ENCODE data around the gene ZNF318.

DNA sequence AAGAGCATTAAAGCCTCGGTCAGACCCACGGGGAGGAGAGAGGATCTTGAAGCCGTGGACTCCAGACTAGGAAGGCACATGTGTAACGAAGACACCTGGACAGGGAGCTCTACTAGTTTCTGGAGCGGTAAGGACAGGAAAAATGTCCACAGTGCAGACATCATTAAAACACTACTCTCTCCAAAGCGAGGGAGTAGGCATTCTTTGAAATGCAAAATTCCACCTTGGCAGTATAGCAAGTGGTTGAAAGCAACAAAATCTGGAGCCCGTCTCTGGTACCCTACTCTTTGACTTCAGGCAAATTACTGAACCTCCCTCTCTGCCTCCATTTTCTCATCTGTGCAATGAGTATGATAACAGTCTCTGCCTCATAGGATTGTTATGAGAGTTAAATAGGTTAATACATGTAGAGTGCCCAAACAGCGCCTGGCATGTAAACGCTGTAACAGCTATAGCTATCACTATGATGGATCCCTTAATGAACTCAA is 60.4 kb downstream of the ZNF318 start:
- TF ChIP-seq TAF1 (IDR thresholded peaks at IDR 0.05; ENCODE audit: low read depth, low read length) = no peak
- no peak for TF ChIP-seq POLR2AphosphoS5 (IDR thresholded peaks at IDR 0.05; ENCODE audit: low read depth, low read length)
- TF ChIP-seq POLR2A (IDR thresholded peaks at IDR 0.05; ENCODE audit: low read depth, low read length) = no peak
- no peak for TF ChIP-seq PAX5 (IDR thresholded peaks at IDR 0.05; ENCODE audit: insufficient read depth, low read length, severe bottlenecking)
- TF ChIP-seq SPI1 (IDR thresholded peaks at IDR 0.05; ENCODE audit: low read depth, low read length) = no peak
